Stimulated activated CD4-positive, alpha-beta T cell treated with anti-CD3 and anti-CD28 coated beads, Interleukin-12 subunit alpha, Interleukin-12 subunit beta, amount 100 ng/mL, for 48 hours (primary cell): ENCODE results near the gene SCEL.
"Not testable (repeated sequence)": the region's sequence is repeated elsewhere in the genome, so short reads cannot be mapped to it uniquely, and the experiment has no call there.

ENCODE experiments used
- DNase-seq, 3 donors: peaks; one replicate each; pipeline ENCODE4 v3.0.0-alpha.2; 2020; ENCODE audit warnings: low read depth in 2 of 3, low spot score in 1 of 3

The SCEL gene

GRCh38 chr13:77555246-77555645 is 19.7 kb downstream of the SCEL start:
- DNase-seq, result no peak

- no peak for DNase-seq
Measured at GRCh38 chr13:77558016-77558415, 22.5 kb downstream of the SCEL start.

- no peak for DNase-seq
Measured at GRCh38 chr13:77563111-77563510, 27.6 kb downstream of the SCEL start.

GRCh38 chr13:77565635-77566034 is 30.1 kb downstream of the SCEL start:
- no peak for DNase-seq

- DNase-seq, result no peak
Measured at GRCh38 chr13:77571956-77572355, 36.5 kb downstream of the SCEL start.

- DNase-seq, result no peak
Measured at GRCh38 chr13:77574096-77574495, 38.6 kb downstream of the SCEL start.

- no peak for DNase-seq
Measured at GRCh38 chr13:77579959-77580358, 44.5 kb downstream of the SCEL start.

GRCh38 chr13:77580748-77581147 is 45.2 kb downstream of the SCEL start:
- no peak for DNase-seq

GRCh38 chr13:77583581-77583980 is 48.1 kb downstream of the SCEL start:
- no peak for DNase-seq

- DNase-seq, result no peak
Measured at GRCh38 chr13:77584106-77584505, 48.6 kb downstream of the SCEL start.

- no peak for DNase-seq
Measured at GRCh38 chr13:77595166-77595810, 59.8 kb downstream of the SCEL start.

- DNase-seq, result no peak
Measured at GRCh38 chr13:77596777-77597176, 61.3 kb downstream of the SCEL start.

- no peak for DNase-seq
Measured at GRCh38 chr13:77599351-77599750, 63.8 kb downstream of the SCEL start.

- DNase-seq, result no peak
Measured at GRCh38 chr13:77600701-77601100, 65.2 kb downstream of the SCEL start.

- DNase-seq, result no peak
Measured at GRCh38 chr13:77611068-77611467, 75.6 kb downstream of the SCEL start.

GRCh38 chr13:77616027-77616426 is 80.5 kb downstream of the SCEL start:
- no peak for DNase-seq

GRCh38 chr13:77619655-77620054 is 84.1 kb downstream of the SCEL start:
- no peak for DNase-seq

GRCh38 chr13:77620138-77620537 is 84.6 kb downstream of the SCEL start:
- no peak for DNase-seq

GRCh38 chr13:77623806-77624205 is 88.3 kb downstream of the SCEL start:
- no peak for DNase-seq

- no peak for DNase-seq
Measured at GRCh38 chr13:77628170-77628569, 92.7 kb downstream of the SCEL start.

GRCh38 chr13:77637588-77637987 is 102.1 kb downstream of the SCEL start:
- no peak for DNase-seq

- DNase-seq, result no peak
Measured at GRCh38 chr13:77650409-77650808, 114.9 kb downstream of the SCEL start.

GRCh38 chr13:77653301-77653700 is 117.8 kb downstream of the SCEL start:
- no peak for DNase-seq

- not testable (repeated sequence) for DNase-seq
Measured at GRCh38 chr13:77660016-77660415, 124.5 kb downstream of the SCEL start.
